DMS79 treated with DMSO at 0.1 percent for 48 hours (cell line): ENCODE measurements around the gene LRRC25.
"Not testable (repeated sequence)": the region's sequence is repeated elsewhere in the genome, so short reads cannot be mapped to it uniquely, and the experiment has no call there.

Source experiments
- DNase-seq: peaks from one replicate; lab custom pipeline; 2025; lab: John Stamatoyannopoulos, UW

LRRC25 gene

DNA sequence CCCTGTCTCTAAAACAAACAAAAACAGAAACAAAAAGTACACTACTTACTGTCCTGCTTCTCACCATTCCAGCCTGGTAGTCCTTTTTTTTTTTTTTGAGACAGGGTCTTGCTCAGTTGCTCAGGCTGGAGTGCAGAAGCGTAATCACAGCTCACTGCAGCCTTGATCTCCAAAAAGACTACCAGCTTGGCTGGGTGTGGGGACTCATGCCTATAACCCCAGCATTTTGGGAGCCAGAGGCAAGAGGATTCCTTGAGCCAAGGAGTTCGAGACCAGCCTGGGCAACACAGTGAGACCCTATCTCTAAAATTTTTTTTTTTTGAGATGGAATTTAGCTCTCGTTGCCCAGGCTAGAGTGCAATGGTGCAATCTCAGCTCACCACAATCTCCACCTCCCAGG lies 16.6 kb downstream of the LRRC25 start:
- no peak for DNase-seq

DNA sequence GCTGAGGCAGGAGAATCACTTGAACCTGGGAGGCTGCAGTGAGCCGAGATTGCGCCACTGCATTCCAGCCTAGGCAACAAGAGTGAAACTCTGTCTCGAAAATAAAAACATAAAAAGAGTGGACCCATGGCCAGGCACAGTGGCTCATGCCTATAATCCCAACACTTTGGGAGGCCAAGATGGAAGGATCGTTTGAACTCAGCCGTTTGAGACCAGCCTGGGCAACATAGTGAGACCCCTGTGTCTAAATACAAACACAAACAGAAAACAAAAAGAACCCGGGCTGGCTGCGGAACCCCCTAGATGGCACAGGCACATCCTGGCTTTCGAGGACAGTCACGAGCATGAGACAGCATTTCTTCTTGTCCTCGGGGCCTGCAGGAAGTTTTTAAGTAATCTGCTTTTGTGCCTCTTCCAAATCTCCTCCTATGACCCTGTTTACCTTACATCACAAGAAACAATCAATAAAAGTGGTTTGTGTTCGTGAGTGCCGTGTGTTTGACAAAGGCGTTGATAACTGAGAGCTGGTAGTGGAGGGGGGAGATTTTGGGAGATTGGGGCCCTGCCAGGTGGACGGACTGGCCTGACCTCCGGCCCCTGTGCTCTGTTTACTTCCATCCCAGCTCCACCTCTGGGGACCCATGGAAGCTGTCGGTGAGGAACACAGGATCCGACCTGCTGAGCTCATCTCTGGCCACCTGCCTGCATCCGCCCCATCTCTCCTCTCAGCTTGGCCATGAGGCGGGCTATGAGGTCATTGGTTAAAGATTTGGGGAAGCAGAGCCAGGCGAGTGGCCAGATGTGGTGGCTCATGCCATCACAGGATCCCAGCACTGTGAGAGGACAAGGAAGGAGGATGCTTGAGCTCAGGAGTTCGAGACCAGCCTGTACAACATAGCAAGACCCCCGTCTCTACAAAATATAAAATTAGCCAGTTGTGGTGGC lies 17.3 kb downstream of the LRRC25 start:
- DNase-seq = peak; percentile 12

DNA sequence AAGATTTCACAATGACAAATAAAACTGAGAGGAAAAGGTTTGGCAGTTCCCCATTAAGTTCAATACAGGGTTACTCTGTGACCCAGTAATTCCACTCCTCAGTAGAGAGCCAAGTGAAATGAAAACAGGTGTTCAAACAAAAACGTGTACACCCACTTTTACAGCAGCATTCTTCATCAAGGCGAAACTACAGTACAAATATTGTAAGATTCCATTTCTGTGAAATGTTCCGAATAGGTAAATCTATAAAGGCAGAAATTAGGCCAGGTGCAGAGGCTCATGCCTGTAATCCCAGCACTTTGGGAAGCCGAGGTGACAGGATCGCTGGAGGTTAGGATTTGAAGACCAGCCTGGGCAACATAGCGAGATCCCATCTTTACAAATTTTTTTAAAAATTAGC lies 20.4 kb downstream of the LRRC25 start:
- DNase-seq = no peak

DNA sequence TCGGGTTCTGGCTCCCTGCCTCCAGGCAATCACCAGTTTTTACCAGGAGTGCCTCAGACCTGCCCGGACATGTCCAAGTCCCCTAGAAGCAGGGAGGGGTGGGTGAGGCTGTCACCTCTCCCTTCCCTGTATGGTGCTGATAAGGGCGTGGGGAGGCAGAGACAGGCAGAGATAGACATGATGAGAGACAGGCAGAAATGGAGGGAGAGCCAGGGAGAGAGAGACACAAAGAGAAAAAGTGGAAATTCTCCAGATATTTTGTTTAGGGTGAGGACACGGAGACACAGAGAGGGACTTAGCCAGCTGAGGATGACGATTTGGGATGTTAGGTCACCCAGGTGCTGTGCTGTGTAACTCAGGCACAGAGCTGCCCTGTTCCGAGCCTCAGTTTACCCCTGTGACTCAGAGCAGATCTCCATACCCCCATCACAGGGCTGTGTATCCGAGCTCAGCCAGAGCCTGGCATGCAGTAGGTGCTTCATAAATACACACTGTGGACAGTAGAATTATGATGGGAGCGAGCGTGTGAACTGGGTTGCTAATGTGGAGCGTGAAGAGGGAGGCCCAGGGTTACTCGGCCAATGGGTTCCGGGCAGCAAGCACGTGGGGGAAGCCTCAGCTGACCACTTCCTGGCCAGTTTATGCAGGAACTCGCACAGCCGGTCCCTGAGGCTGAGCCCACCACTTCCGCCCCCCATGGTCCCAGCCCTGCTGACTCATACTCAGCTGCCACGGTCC lies 23.4 kb downstream of the LRRC25 start:
- peak; percentile 79 for DNase-seq

DNA sequence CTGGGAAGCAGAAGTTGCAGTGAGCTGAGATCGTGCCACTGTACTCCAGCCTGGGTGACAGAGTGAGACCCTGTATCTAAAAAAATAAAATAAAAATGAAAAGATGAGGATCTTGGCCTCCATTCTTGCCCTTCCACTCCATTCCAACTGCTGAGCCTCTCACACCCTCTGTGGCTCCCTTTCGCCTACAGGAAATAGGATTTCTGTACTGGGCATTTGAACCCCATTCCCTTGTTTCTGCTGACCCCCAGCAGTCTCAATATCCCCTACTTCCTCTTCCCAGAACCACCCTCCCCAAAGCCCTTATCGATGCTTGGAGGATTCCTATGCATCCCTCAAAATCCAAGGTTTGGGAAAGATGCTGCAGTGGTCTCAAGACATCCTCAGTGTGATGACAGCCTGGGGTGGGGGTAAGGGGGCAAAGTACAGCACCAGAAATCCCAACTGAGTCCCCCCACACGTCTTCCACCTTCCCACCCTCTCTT lies 24.0 kb downstream of the LRRC25 start:
- no peak for DNase-seq

DNA sequence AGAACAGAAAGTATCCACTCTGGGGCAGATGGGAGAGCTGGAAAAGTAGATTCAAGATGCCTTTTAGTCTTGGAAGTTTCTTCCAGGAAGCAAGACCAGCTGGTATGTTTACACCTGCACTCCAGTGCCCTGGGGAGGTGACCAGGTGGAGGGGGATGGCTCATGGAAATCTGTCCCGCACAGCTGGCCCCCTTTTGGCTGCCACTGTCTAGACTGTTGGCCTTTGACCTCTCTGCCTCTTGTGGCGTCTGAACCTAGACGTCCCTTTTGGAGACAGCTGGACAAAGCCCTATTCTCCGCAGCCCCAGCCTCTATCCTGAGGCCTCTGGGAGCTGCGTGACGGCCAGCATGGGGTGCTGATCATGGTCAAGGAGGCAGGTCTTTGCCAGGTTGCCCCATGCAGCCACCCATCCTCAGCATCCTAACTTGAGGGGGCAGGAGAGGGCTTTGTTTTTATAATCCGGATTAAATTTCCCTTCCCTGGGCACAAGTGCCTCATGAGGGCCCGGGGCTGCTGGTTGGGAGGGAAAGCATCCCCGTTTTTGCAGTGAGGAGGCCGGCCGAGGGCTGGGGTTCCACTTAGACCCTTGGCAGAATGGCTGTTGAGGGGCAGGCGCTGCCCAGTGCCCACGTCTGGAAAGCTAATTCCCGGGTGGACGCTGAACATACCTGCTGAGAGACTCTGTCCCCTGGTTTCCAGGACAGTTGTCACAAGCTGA lies 28.8 kb downstream of the LRRC25 start:
- no peak for DNase-seq

DNA sequence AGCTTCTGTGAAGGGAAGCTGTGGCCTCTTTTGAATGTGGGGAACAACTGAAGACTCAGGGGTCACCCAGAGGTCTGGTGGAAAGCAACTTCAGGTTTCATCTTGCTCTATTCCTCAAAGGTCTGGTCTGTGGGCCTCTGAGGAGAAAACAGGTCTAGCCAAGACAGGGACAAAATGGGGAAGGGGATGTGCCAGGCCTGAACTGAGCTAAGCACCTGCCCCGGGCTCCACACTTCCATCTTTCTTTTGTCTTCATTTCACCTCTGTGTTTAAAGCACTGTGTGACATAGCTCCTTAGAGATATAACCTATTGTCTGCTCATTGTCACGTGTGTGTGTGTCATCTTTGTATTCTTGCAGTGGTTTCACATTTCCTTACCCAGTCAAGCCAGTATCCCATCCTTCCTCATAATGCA lies 31.4 kb downstream of the LRRC25 start:
- no peak for DNase-seq

DNA sequence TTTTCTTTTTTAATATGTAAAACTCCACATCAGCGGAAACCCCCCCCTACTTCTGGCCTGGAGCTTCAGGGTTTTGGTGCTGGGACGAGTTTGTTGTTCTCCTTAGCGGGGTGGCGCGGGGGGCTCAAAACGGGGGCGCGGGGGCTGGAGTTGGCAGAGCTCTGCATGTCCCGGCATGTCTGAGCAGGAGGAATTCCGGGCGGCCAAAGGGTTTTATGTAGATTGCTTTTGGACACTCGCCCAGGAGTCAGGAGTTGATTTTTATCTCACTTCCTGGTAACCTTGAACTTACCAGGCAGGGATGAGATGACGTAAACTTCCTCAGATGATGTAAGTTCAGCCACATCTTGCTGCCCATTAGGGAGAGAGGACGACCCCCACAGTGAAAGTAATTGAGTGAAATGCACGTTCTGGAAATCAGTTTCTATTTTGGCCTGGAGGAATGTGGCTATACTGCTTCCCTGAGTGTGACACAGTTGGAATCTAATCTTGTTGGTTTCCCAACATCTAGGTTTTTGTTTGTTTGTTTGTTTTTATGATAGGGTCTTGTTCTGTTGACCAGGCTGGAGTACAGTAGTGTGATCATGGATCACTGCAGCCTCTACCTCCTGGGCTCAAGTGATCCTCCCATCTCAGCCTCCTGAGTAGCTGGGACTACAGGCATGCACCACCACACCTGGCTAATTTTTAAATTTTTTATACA lies 32.4 kb downstream of the LRRC25 start:
- peak; percentile 88 for DNase-seq

DNA sequence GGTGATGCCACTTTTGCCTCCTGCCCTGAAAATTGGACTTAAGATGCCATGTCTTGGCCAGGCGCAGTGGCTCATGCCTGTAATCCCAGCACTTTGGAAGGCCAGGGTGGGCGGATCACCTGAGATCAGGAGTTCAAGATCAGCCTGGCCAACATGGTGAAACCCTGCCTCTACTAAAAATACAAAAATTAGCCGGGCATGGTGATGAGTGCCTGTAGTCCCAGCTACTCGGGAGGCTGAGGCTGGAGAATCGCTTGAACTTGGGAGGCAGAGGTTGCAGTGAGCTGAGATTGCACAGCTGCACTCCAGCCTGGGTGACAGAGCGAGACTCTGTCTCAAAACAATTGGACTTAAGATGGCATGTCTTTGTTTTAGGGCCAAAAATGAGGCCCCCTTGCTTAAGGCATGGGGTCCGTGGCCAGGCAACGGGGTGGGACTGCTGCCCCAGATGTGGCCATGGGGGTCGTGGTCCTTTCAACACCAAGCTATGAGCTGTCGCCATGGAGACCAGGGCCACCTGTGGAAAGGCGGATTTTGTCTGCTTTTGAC lies 33.1 kb downstream of the LRRC25 start:
- DNase-seq = not testable (repeated sequence)

DNA sequence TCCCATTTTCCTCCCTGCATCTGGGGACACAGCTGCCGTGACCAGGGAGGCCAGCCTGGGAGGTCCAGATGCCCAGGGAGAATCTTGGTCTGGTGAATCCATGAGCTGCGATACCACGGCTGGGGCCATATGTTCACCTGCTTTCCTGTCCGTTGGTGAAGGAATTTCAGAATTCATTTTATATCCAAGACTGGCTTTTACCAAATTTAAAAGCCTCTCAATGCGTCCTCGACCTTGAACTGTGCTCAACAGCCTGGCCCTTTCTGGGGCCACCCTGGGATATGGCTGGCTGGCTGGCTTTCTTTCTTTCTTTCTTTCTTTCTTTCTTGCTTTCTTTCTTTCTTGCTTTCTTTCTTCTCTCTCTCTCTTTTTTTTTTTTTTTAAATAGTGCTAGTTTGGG lies 33.6 kb downstream of the LRRC25 start:
- DNase-seq = no peak

DNA sequence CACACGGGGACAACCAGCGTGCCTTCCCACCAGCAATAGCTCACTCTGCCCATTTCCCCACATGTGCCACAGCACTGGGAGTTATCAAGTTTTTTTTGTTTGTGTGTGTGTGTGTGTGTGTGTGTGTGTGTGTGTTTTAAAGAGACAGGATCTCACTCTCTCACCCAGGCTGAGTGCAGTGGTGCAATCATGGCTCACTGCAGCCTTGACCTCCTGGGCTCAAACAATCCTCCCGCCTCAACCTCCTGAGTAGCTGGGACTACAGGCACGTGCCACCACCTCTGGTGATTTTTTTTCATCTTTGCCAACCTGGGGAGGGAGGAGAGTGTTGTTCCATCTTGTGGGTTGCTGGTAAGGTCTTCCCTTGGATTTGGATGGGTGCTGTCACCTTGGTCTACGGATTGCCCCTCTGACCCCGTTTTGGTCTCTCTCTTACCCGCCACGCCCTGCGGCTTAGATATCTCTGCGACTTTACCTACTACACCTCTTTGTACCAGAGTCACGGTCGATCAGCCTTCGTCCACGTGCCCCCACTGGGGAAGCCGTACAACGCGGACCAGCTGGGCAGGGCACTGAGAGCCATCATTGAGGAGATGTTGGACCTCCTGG lies 34.4 kb downstream of the LRRC25 start:
- no peak for DNase-seq

DNA sequence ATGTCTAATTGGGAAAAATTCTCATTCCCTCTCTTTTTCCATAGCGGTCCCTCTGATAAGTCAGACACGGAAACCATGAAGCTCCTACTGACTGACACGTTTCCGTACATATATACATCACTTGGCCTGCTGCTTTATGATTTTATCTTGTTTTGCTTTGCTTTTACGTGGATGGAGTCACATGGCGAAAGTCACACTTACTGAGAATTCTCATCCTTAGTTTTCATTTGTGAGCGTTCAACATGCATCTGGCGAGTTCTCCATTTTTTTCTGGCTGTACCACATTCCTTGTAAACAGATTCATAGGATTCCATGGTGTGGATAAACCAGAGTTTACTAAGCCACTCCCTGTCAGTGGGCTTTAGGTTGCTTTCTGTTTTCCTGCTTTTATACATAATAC lies 35.8 kb downstream of the LRRC25 start:
- DNase-seq = no peak

DNA sequence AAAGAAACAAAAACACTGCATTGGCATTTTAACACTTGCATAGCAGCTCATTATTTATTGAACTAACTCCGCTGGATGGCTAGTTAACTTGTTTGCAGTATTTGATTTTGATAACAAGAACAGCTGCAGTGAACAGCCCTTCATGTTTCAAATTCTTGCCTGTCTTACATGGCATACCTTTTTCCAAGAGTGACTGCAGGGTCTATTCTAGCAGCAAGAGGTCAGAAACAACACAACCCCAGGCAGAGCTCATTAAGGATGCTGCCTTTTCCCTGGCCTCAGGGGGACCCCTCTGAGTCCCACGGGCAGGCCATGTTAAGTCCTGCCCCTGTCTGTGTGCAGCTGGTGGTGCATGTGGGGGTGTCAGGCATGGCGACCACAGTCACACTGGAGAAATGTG lies 40.4 kb downstream of the LRRC25 start:
- no peak for DNase-seq

DNA sequence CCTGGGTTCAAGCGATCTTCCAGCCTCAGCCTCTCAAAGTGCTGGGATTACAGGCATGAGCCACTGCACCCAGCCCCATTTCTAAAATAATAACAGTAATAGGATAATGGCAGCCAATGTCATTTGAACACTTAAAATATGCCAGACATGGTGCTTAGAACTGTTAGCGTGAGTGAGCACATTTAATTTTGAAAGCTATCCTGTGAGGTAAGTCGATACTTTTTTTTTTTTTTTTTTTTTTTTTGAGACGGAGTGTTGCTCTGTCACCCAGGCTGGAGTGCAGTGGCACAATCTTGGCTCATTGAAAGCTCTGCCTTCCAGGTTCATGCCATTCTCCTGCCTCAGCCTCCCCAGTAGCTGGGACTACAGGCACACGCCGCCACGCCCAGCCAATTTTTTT lies 42.7 kb downstream of the LRRC25 start:
- not testable (repeated sequence) for DNase-seq

DNA sequence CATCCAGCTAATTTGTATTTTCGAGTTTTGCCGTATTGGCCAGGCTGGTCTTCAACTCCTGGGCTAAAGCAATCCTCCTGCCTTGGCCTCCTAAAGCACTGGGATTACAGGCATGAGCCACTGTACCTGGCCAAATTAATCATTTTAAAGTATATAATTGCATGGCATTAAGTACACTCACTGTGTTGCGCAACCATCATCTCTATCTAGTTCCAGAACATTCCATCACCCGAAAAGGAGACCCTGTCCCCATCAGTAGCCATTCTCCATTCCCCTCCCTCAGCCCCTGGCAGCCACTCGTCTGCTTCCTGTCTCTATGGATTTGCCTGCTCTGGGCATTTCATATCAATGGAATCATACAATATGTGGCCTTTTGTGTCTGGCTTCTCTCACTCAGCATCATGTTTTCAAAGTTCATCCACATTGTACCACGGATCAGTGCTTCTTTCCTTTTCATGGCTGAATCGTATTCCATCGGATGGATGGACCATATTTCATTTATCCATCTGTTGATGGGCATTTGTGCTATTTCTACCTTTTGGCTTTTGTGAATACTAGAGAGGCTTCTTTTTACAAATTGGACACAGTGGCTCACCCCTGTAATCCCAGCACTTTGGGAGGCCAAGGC lies 43.9 kb downstream of the LRRC25 start:
- no peak for DNase-seq

DNA sequence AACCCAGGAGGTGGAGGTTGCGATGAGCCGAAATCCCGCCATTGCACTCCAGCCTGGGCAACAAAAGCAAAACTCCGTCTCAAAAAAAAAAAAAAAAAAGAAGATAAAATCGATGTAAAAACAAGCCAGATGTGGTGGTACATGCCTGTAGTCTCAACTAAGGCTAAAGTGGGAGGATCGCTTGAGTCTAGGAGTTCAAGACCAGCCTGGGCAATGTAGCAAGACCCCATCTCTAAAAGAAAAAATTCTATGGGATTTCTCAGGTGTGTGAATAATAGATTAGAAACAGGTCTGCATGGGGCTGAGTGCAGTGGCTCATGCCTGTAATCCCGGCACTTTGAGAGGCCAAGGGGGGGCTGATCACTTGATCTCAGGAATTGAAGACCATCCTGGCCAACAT lies 45.9 kb downstream of the LRRC25 start:
- no peak for DNase-seq

DNA sequence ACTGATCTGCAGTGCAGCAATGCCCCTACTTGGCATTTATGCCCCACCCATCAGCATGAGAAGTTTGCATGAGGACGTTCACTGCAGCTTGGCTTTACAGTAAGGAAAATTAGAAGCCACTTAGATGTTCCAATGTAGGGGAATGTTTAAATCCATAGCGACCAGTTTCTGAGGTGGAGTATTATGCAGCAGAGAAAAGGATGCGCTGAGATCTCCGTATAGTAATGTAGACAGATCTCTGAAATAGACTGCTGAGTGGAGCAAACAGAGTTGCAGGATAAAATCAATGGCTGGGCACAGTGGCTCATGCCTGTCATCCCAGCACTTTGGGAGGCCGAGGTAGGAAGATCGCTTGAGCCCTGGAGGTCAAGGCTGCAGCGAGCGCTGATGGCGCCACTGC lies 46.9 kb downstream of the LRRC25 start:
- DNase-seq = no peak

DNA sequence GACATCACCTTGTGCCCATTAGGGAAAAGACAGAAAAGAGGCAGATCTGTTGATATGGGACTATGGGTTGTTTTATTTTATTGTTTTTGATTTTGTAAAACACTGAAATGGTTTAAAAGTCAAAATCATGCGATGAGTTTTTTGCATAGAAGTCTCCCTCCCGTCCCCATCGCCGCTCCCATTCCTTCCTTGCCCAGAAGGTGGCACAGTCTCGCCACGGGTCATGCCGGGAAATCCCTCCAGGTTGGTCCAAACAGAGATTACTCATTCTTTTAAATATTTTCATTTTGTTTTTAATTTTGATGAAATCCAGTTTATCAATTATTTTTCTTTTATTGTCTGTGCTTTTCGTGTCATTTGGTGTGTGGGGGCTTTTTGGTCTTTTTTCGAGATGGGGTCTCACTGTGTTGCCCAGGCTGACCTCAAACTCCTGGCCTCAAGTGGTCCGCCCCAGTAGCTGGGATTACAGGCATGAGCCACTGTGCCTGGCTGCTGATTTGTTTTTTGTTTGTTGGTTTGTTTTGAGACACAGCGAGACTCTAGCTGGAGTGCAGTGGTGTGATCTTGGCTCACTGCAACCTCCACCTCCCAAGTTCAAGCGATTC lies 47.8 kb downstream of the LRRC25 start:
- peak; percentile 17 for DNase-seq

DNA sequence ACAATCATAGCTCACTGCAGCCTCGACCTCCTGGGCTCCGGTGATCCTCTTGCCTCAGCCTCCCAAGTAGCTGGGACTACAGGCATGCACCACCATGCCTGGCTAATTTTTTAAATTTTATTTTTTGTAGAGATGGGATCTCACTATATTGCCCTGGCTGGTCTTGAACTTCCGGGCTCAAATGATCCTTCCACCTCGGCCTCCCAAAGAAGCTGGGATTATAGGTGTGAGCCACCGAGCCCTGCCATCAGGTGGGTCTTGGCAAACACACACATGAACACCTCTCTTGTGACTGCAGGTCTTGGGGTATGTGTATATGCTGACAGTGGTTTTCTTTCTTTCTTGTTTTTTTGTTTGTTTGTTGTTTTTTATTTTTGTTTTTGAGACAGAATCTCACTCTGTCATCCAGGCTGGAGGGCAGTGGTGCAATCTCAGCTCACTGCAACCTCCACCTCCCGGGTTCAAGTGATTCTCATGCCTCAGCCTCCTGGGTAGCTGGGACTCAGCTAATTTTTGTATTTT lies 48.5 kb downstream of the LRRC25 start:
- not testable (repeated sequence) for DNase-seq

DNA sequence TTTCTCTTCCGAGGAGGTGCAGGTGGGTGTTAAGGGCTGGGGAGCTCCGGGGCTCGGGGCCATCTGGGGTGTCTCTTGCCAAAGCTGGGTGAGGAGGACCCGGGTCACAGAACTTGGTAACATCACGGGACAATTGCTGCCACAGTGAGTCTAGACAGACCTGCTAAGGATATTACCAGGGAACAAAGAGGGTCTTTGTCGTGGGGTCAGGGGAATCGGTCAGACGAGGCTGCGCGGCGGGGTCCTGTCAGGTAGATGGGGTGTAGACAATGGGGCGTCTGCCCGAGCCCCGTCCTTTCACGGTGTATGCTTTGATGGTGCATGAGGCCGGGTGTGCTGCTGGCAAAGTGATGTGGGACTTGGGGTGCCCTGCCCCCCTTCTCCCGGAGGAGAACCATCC lies 49.3 kb downstream of the LRRC25 start:
- no peak for DNase-seq
